HG02623 (cell line): Measurements from ENCODE around the gene PCLAF.
"Not testable (repeated sequence)": the region's sequence is repeated elsewhere in the genome, so short reads cannot be mapped to it uniquely, and the experiment has no call there.

ENCODE experiments used
- ATAC-seq: cut with Tn5 transposase; IDR thresholded peaks from one replicate; pipeline ENCODE4 v1.9.1; 2021; ENCODE audit warnings: moderate library complexity; ENCODE audit not compliant: unreplicated experiment

The PCLAF gene

GRCh38 chr15:64326458-64326857, 54.8 kb downstream of the PCLAF start:
- not testable (repeated sequence) for ATAC-seq

- no peak for ATAC-seq
Measured at GRCh38 chr15:64324165-64324877, 56.9 kb downstream of the PCLAF start.

- no peak for ATAC-seq
Measured at GRCh38 chr15:64315216-64315615, 66.0 kb downstream of the PCLAF start.

GRCh38 chr15:64314456-64314855, 66.8 kb downstream of the PCLAF start:
- no peak for ATAC-seq
